SK-N-SH (cell line): ENCODE measurements around the gene ZNF768. TPM values are rescaled to one million over a fixed set of nuclear protein-coding genes. Genes with fewer than 3 reads are reported as not detected.

Experiments
- CTCF ChIA-PET: fragments of 300-600, 350-600 bp; formaldehyde crosslinking; extraction: SDS; loops from one replicate; lab custom pipeline; 2021; lab: Yijun Ruan, JAX
- POLR2A ChIA-PET: fragments of 350-600 bp; sonication (Branson Sonifier 250); formaldehyde crosslinking; extraction: SDS; loops from one replicate; lab custom pipeline; 2020; ENCODE audit warnings: antibody characterized with exemption, inconsistent platforms; lab: Yijun Ruan, JAX
- DNase-seq: peaks from one replicate; pipeline ENCODE4 v3.0.0; 2012
- H2AFZ ChIP-seq: fragments of 200-600 bp; sonication (generic); 2 replicates; pipeline ENCODE4 v1.8.1; 2016; ENCODE audit warnings: antibody characterized with exemption, mild to moderate bottlenecking, low read depth
- H3F3A ChIP-seq: fragments of 200-600 bp; sonication (generic); replicated peaks from 2 replicates; pipeline ENCODE3; 2016; ENCODE audit warnings: antibody characterized with exemption, mild to moderate bottlenecking; ENCODE audit not compliant: insufficient read depth
- H3K27ac ChIP-seq, 2 experiments: fragments of 200-500 bp in 1 of 2; fragments of 200-600 bp in 1 of 2; sonication (Bioruptor generic) in 1 of 2; sonication (generic), shearing (Covaris generic) in 1 of 2; 2 replicates each; pipeline versions ENCODE4 v1.5.1 to v1.6.1; 2014 to 2016; ENCODE audit warnings: low read depth in 2 of 2, inconsistent platforms in 1 of 2, low read length in 1 of 2, mild to moderate bottlenecking in 1 of 2, mixed read lengths in 1 of 2
- H3K27me3 ChIP-seq: fragments of 200-600 bp; sonication (generic), shearing (Covaris generic); 2 replicates; pipeline ENCODE4 v1.6.1; 2016; ENCODE audit warnings: mixed run types; ENCODE audit not compliant: insufficient read depth
- H3K36me3 ChIP-seq, 2 experiments: fragments of 200-500 bp in 1 of 2; fragments of 200-600 bp in 1 of 2; sonication (Bioruptor generic) in 1 of 2; sonication (generic) in 1 of 2; replicated peaks in 1 of 2; 2 replicates each; pipeline versions ENCODE3 to v1.5.1; 2014 to 2016; ENCODE audit warnings: low read length in 1 of 2, mild to moderate bottlenecking in 1 of 2; ENCODE audit not compliant: insufficient read depth in 2 of 2, control insufficient read depth in 1 of 2
- H3K4me1 ChIP-seq, 2 experiments: fragments of 200-500 bp in 1 of 2; fragments of 200-600 bp in 1 of 2; sonication (Bioruptor generic) in 1 of 2; sonication (generic), shearing (Covaris generic) in 1 of 2; 2 replicates each; pipeline versions ENCODE4 v1.5.1 to v1.6.1; 2014 to 2016; ENCODE audit warnings: low read depth in 1 of 2, low read length in 1 of 2, mixed run types in 1 of 2; ENCODE audit not compliant: insufficient read depth in 2 of 2, control insufficient read depth in 1 of 2
- H3K4me2 ChIP-seq: fragments of 200-600 bp; sonication (generic), shearing (Covaris generic); 2 replicates; pipeline ENCODE4 v1.6.1; 2017; ENCODE audit warnings: mixed run types
- H3K4me3 ChIP-seq, 2 experiments: fragments of 200-500 bp in 1 of 2; fragments of 200-600 bp in 1 of 2; sonication (Bioruptor generic) in 1 of 2; sonication (generic), shearing (Covaris generic) in 1 of 2; 2 replicates each; pipeline versions ENCODE4 v1.5.1 to v1.8.1; 2014 to 2016; ENCODE audit warnings: low read depth in 2 of 2, inconsistent platforms in 1 of 2, low read length in 1 of 2, mild to moderate bottlenecking in 1 of 2, mixed read lengths in 1 of 2, moderate library complexity in 1 of 2
- H3K79me2 ChIP-seq: fragments of 200-600 bp; sonication (generic); 2 replicates; pipeline ENCODE4 v1.8.1; 2017; ENCODE audit warnings: mild to moderate bottlenecking; ENCODE audit not compliant: insufficient read depth
- H3K9ac ChIP-seq: fragments of 200-600 bp; sonication (generic); 2 replicates; pipeline ENCODE4 v1.6.1; 2017; ENCODE audit warnings: mixed run types
- H3K9me2 ChIP-seq: fragments of 200-600 bp; sonication (generic); 2 replicates; pipeline ENCODE4 v1.6.1; 2017; ENCODE audit warnings: mixed run types
- H3K9me3 ChIP-seq: fragments of 200-600 bp; sonication (generic); 2 replicates; pipeline ENCODE4 v1.6.1; 2017; ENCODE audit warnings: mixed run types, mild to moderate bottlenecking, moderate library complexity
- H4K20me1 ChIP-seq: fragments of 200-600 bp; sonication (generic); 2 replicates; pipeline ENCODE4 v1.6.1; 2017; ENCODE audit warnings: mild to moderate bottlenecking, mixed run types; ENCODE audit not compliant: insufficient read depth
- CHD2 ChIP-seq: fragments of 150-350 bp; IDR thresholded peaks from 2 replicates; pipeline ENCODE4 v1.6.1; 2018; ENCODE audit warnings: low read length; ENCODE audit not compliant: partially characterized antibody
- EP300 ChIP-seq, 2 experiments: IDR thresholded peaks; 2 replicates each; pipeline versions ENCODE4 v1.4.0 to v1.6.1; 2012; ENCODE audit warnings: borderline replicate concordance in 1 of 2, low read depth in 1 of 2, low read length in 1 of 2
- EZH2phosphoT487 ChIP-seq: fragments of 200-600 bp; sonication (generic); IDR thresholded peaks from 2 replicates; pipeline ENCODE4 v1.6.1; 2017; ENCODE audit warnings: low read depth, mixed run types, mild to moderate bottlenecking, antibody characterized with exemption, moderate library complexity, borderline replicate concordance
- FOXJ3 ChIP-seq: sonication (generic); formaldehyde crosslinking; IDR thresholded peaks from 2 replicates; pipeline ENCODE4 v1.5.1; 2020; ENCODE audit warnings: mild to moderate bottlenecking, missing genetic modification reagents
- NFIC ChIP-seq: IDR thresholded peaks from 2 replicates; pipeline ENCODE4 v1.4.0; 2012; ENCODE audit warnings: borderline replicate concordance
- RCOR1 ChIP-seq: fragments of 150-350 bp; IDR thresholded peaks from 2 replicates; pipeline ENCODE4 v1.6.1; 2017; ENCODE audit warnings: antibody characterized with exemption, low read length
- RFX5 ChIP-seq: IDR thresholded peaks from 2 replicates; pipeline ENCODE4 v1.6.1; 2012; ENCODE audit warnings: mild to moderate bottlenecking, improper control_type of control experiment, low read length
- TEAD4 ChIP-seq: IDR thresholded peaks from 2 replicates; pipeline ENCODE4 v1.4.0; 2012; ENCODE audit warnings: mild to moderate bottlenecking, borderline replicate concordance; ENCODE audit not compliant: insufficient read depth
- WGBS: methylation state at CpG from one replicate; pipeline ENCODE4 v1.1.6; 2017; ENCODE audit warnings: low lambda C conversion rate; 5-methylcytosine and 5-hydroxymethylcytosine counted together
- polyA plus RNA-seq, 3 experiments: library from polyadenylated mRNA; depleted of rRNA; stranded (reverse); fragments of >200 nt; gene quantifications; 2 replicates each; pipeline ENCODE4 v1.2.3, GENCODE V29; 2012
- TF ChIP-seq, protein P1 (sequence below): IDR thresholded peaks from 2 replicates; pipeline ENCODE4 v1.4.0; 2012; ENCODE audit warnings: low read depth, borderline replicate concordance
- TF ChIP-seq, protein P2 (sequence below): fragments of 200-600 bp; sonication (generic); IDR thresholded peaks from 2 replicates; pipeline ENCODE4 v1.6.1; 2017; ENCODE audit warnings: antibody characterized with exemption, mild to moderate bottlenecking, moderate library complexity
- TF ChIP-seq, protein P3 (sequence below): fragments of 150-350 bp; IDR thresholded peaks from 2 replicates; pipeline ENCODE4 v1.6.1; 2017; ENCODE audit warnings: antibody characterized with exemption, low read length, low read depth, borderline replicate concordance
- TF ChIP-seq, protein P4 (sequence below): IDR thresholded peaks from 2 replicates; pipeline ENCODE4 v1.4.0; 2012; ENCODE audit warnings: low read depth
- TF ChIP-seq, protein P5 (sequence below): IDR thresholded peaks from 2 replicates; pipeline ENCODE4 v1.4.0; 2012; ENCODE audit warnings: low read depth, borderline replicate concordance

Gene ZNF768
- polyA plus RNA-seq, 1 of the 3 experiments (the other 2 are of a cell fraction), result 26.0 TPM

GRCh38 chr16:30481381-30481780 lies 45.0 kb downstream of the ZNF768 start:
- no peak overlapping the region for H3K4me3 ChIP-seq
- H3K9me2 ChIP-seq, result no peaks in the 10 kb centered on the region
- H3K9ac ChIP-seq, result no peak overlapping the region
- no peaks in the 10 kb centered on the region for H3K9me3 ChIP-seq
- H3K36me3 ChIP-seq, result no peaks in the 10 kb centered on the region
- WGBS, result 78% methylated on average over 5 of the region's 5 CpGs
- CTCF ChIA-PET, result interaction anchor here (1.8 kb wide), 2 partner anchors 31 to 37 kb away, joined by 4 to 9 read pairs; no protein-coding TSS in a partner anchor
- peaks cover 10% of the 10 kb centered on the region for H3K27me3 ChIP-seq
- no peaks in the 10 kb centered on the region for H3K79me2 ChIP-seq
- POLR2A ChIA-PET, result no interaction called here
- H3F3A ChIP-seq, result no peaks in the 10 kb centered on the region
- DNase-seq, result no peak
- H3K4me2 ChIP-seq, result no peak overlapping the region
- no peaks in the 10 kb centered on the region for H3K4me1 ChIP-seq
- no peak overlapping the region for H3K27ac ChIP-seq
- no peaks in the 10 kb centered on the region for H4K20me1 ChIP-seq
- H2AFZ ChIP-seq, result no peak overlapping the region
- TF ChIP-seq TEAD4 (no peak), RFX5 (no peak), EP300 (IDR thresholded peaks at IDR 0.05; ENCODE audit: borderline replicate concordance in 1 of 2, low read depth in 1 of 2, low read length in 1 of 2) (no peak)
- TF ChIP-seq, protein P1, sequence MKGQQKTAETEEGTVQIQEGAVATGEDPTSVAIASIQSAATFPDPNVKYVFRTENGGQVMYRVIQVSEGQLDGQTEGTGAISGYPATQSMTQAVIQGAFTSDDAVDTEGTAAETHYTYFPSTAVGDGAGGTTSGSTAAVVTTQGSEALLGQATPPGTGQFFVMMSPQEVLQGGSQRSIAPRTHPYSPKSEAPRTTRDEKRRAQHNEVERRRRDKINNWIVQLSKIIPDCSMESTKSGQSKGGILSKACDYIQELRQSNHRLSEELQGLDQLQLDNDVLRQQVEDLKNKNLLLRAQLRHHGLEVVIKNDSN, result no peak
- TF ChIP-seq, protein P2, sequence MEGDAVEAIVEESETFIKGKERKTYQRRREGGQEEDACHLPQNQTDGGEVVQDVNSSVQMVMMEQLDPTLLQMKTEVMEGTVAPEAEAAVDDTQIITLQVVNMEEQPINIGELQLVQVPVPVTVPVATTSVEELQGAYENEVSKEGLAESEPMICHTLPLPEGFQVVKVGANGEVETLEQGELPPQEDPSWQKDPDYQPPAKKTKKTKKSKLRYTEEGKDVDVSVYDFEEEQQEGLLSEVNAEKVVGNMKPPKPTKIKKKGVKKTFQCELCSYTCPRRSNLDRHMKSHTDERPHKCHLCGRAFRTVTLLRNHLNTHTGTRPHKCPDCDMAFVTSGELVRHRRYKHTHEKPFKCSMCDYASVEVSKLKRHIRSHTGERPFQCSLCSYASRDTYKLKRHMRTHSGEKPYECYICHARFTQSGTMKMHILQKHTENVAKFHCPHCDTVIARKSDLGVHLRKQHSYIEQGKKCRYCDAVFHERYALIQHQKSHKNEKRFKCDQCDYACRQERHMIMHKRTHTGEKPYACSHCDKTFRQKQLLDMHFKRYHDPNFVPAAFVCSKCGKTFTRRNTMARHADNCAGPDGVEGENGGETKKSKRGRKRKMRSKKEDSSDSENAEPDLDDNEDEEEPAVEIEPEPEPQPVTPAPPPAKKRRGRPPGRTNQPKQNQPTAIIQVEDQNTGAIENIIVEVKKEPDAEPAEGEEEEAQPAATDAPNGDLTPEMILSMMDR, result no peak
- TF ChIP-seq, protein P3, sequence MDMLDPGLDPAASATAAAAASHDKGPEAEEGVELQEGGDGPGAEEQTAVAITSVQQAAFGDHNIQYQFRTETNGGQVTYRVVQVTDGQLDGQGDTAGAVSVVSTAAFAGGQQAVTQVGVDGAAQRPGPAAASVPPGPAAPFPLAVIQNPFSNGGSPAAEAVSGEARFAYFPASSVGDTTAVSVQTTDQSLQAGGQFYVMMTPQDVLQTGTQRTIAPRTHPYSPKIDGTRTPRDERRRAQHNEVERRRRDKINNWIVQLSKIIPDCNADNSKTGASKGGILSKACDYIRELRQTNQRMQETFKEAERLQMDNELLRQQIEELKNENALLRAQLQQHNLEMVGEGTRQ, result no peak
- TF ChIP-seq, protein P4, sequence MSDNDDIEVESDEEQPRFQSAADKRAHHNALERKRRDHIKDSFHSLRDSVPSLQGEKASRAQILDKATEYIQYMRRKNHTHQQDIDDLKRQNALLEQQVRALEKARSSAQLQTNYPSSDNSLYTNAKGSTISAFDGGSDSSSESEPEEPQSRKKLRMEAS, result no peak
- TF ChIP-seq, protein P5, sequence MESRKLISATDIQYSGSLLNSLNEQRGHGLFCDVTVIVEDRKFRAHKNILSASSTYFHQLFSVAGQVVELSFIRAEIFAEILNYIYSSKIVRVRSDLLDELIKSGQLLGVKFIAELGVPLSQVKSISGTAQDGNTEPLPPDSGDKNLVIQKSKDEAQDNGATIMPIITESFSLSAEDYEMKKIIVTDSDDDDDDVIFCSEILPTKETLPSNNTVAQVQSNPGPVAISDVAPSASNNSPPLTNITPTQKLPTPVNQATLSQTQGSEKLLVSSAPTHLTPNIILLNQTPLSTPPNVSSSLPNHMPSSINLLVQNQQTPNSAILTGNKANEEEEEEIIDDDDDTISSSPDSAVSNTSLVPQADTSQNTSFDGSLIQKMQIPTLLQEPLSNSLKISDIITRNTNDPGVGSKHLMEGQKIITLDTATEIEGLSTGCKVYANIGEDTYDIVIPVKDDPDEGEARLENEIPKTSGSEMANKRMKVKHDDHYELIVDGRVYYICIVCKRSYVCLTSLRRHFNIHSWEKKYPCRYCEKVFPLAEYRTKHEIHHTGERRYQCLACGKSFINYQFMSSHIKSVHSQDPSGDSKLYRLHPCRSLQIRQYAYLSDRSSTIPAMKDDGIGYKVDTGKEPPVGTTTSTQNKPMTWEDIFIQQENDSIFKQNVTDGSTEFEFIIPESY, result no peak

- POLR2A ChIA-PET, result interaction anchor here (0.6 kb wide), 1 partner anchor 256 kb away, joined by 3 read pairs; no protein-coding TSS in a partner anchor
- H3K36me3 ChIP-seq, result no peaks in the 10 kb centered on the region
- TF ChIP-seq TEAD4, result no peak
- TF ChIP-seq CHD2, result no peak
- no peak for TF ChIP-seq NFIC
- TF ChIP-seq, protein P2, result no peak
- no peak for TF ChIP-seq FOXJ3 (CRISPR knock-in tag)
- no peak for TF ChIP-seq EZH2phosphoT487
- no peak for TF ChIP-seq RFX5
- TF ChIP-seq, protein P5, result no peak
- no peak for TF ChIP-seq RCOR1
Observed at GRCh38 chr16:30478766-30479478, 47.4 kb downstream of the ZNF768 start.

More at GRCh38 chr16:30478766-30479478, 47.4 kb downstream of the ZNF768 start:
- no peaks in the 10 kb centered on the region for H3K4me1 ChIP-seq
- H3K9ac ChIP-seq, result no peak overlapping the region
- no peaks in the 10 kb centered on the region for H3F3A ChIP-seq
- no peak overlapping the region for H3K4me3 ChIP-seq
- no peak overlapping the region for H2AFZ ChIP-seq
- CTCF ChIA-PET, result no interaction called here
- no peaks in the 10 kb centered on the region for H4K20me1 ChIP-seq
- no peaks in the 10 kb centered on the region for H3K9me3 ChIP-seq
- H3K9me2 ChIP-seq, result no peaks in the 10 kb centered on the region
- peaks cover 15% of the 10 kb centered on the region for H3K27me3 ChIP-seq
- no peak overlapping the region for H3K4me2 ChIP-seq
- no peak overlapping the region for H3K27ac ChIP-seq
- 79% methylated on average over 10 of the region's 12 CpGs for WGBS
- DNase-seq, result no peak
- H3K79me2 ChIP-seq, result no peaks in the 10 kb centered on the region
